HG02759 (cell line): ENCODE data around the gene ZNF175.

ENCODE experiments used
- ATAC-seq: cut with Tn5 transposase; IDR thresholded peaks from one replicate; pipeline ENCODE4 v1.9.1; 2021; ENCODE audit warnings: mild to moderate bottlenecking, moderate library complexity; ENCODE audit not compliant: unreplicated experiment

The ZNF175 gene

GRCh38 chr19:51570962-51571575 is at the start of gene ZNF175:
ZNF175 (plus strand) TSS chr19:51571283; CDS start chr19:51573330, 2,047 bp downstream.
- ATAC-seq: peak; percentile 92

DNA sequence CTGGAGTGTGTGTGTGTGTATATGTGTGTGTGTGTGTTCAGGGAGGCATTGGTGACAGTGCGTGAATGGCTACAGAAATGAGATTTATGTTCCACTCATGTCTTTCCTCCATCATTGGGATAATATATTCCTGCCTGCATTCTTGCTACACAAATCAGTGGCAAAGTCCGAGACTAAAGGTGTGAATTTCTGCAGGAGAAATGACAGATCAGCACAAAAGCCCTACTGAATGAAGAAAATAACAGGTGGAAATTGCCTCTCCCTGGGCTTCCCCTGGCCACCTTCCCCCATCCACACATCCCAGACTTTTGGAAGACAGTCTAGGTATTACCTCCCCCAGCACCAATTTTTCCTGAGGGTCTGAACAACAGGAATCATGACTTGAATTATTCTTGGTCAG is 49.7 kb upstream of the ZNF175 start:
- ATAC-seq: no peak

GRCh38 chr19:51521781-51522180 is 49.3 kb upstream of the ZNF175 start:
- ATAC-seq: no peak

DNA sequence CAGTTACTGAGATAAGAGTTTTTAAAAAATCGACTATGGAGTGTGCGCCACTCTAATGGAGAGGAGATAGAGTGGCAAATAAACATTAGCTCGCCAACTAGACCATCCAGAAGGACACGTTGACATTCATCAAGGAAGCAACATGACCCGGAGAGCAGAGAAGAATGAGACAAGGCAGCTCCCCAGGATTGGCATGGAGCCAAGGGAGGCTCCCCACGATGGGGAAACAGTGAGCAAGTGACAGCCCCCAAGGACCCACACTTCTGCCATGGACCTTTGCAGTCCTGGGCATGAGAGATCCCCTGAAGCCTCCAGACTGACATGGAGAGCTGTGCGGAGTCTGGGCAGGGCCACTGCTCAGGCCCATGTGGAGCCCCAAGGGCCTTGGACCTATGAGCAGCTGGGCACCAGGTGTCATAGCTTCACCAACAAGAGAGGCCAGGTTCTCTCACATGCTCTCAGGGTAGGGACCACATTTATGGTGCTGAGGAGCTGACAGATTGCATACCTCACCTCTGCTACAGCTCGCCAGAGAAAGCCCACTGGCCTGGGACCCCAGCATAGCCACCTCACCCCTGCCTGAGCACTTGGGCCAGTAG is 46.3 kb upstream of the ZNF175 start:
- no peak for ATAC-seq

GRCh38 chr19:51525651-51526050 is 45.4 kb upstream of the ZNF175 start:
- no peak for ATAC-seq

DNA sequence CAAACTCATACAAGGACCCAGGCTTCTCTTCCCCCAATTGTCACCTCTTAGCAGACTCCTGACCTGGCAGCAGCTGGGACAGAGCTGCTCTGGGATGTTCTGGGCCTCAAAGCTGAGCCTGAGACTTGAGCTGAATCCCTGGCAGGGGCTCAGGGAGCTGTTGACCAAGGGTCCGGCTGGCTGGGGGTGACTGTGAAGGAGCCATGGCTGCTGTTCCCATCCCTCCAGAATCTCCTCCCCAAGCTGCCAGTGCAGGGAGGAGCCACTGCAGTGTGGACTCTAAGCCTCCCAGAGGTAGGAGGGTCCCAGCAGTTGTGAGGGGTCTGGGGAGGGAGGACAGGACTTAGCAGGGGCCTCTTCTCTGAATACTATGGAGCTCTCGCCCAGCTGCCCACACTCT is 41.8 kb upstream of the ZNF175 start:
- no peak for ATAC-seq

DNA sequence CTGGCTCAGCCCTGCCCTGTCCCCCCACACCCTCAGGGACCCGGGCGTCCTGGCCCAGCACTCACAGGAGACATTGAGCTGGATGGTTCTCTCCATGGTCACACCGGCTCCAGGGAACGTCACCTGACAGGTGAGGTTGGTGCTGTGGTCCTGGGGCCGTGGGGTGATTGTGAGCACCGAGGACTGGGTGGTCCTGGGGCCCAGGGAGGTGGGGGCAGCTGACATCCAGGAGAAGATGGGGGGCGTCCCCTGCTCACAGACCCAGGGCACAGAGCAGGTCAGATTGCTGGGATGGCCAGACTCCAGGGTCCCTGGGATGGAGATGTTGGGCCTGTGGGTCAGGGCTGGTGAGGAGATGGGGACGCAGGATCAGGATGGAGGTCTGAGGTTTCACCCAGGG is 40.5 kb upstream of the ZNF175 start:
- ATAC-seq: no peak

DNA sequence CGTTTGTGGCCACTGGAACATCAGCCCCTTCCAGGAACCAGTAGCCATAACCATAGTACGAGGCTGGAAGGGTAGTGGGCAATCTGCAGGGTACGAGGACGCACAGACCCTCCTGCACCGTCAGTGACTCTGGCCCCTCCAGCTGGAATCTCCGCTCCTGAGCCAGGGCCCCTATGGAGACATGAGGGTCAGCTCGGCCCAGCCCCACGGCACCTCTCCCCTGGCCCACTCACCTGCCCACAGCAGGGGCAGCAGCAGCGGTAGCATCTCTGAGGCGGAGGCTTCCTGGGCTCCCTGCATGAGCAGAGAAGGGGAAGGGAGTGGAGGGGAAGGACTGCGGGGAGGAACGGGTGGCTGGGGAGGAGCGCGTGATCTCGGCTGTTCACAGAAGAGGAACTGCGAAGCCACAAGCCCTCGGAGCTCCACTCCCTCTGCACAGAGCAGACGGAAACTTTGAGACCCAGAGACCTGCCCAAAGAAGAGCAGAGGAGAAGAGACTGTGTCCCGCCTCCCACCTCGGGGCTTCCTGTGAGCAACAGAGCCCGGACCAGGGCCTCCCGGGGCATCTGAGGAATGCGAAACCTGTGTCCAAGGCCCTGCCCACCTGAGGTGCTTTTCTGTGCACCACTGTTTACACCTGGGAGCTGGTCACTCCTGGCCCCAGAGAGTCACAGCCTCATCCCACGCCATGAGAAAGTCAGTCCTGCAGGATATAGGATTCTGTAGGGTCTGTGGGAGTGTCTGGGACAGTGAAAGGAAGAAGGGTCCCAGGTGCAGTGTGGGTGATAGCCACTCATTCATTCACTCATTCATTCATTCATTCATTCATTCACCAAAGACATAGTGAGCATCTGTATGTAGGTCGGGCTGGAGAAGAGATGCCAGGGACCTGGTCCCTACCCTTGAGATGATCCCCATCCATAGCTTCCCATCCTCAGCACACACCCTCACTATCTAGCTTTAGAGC is 39.5 kb upstream of the ZNF175 start, which contains the start of gene SIGLEC6:
Gene SIGLEC6, minus strand, starts transcription at position 322 of the 967 bp plus-strand sequence. Its CDS starts 22 bp downstream, at position 300.
- ATAC-seq: peak; percentile 80

GRCh38 chr19:51535535-51535934 is 35.5 kb upstream of the ZNF175 start:
- ATAC-seq: no peak

GRCh38 chr19:51539821-51540366 is 31.2 kb upstream of the ZNF175 start:
- ATAC-seq: no peak

- ATAC-seq: no peak
These were observed 29.4 kb upstream of the ZNF175 start for GRCh38 chr19:51541458-51542357.

DNA sequence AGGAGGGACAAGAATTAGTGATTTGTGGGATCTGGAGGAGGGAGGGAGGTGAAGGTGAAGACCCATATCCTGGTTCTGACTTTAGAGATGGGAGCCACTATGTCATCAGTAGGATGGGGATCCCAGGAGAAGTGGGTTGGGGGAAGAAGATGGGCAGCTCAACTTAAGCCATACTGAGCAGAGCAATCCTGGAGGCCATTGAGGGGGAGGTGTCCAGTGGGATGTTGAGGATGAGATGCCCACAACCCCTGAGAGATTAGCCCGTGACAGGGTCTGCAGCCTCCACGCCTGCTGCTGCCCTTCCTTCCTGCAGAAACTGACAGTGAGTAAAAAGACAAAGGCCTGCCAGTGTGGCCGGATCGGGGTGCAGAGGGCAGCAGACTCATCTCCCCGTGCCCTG is 28.4 kb upstream of the ZNF175 start:
- ATAC-seq: no peak

- no peak for ATAC-seq
These were observed 27.0 kb upstream of the ZNF175 start for GRCh38 chr19:51544038-51544437.

DNA sequence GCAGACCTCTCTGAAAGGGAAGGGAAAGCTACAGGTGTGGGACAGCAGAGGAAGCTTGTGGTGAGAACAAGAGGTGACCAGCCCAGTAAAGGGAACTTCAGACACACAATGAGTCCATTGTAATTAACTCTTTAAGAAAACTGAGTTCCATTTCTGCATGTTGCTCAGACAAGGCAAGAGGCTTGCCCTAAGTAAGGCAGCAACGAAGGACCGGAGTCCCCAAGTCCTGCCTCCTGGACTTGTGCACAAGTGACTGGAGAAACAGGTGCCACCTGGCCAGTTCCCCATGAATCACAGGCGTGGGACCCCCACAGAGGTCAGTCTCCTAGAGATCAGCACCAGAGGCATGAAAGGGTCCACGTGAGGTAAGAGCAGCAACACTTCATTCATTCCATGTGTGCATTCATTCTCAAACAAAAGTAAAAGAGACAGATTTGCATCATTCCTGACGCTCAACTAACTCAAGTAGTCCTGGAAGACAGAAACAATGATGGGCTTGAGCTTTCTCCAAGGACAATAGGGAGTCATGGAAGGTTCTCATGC is 24.9 kb upstream of the ZNF175 start:
- ATAC-seq: no peak

GRCh38 chr19:51546650-51547396 is 24.3 kb upstream of the ZNF175 start:
- no peak for ATAC-seq

- ATAC-seq: no peak
These were observed 23.5 kb upstream of the ZNF175 start for GRCh38 chr19:51547397-51548212.

GRCh38 chr19:51548213-51548651 is 22.9 kb upstream of the ZNF175 start:
- ATAC-seq: no peak

GRCh38 chr19:51548891-51549305 is 22.2 kb upstream of the ZNF175 start:
- no peak for ATAC-seq
